Karpas-422 (cell line): ENCODE results near the gene FOXB1. TPM values are rescaled to one million over a fixed set of nuclear protein-coding genes. Genes with fewer than 3 reads are reported as not detected.

Experiments used
- DNase-seq: peaks from one replicate; pipeline ENCODE4 v3.0.0-alpha.2; 2015
- H2AFZ ChIP-seq: fragments of 200-600 bp; sonication (generic); 2 replicates; pipeline ENCODE4 v1.6.1; 2014; ENCODE audit warnings: antibody characterized with exemption, low read length, mixed read lengths
- H3K27ac ChIP-seq: fragments of 200-600 bp; sonication (generic); 2 replicates; pipeline ENCODE4 v1.5.1; 2014; ENCODE audit warnings: mild to moderate bottlenecking, low read length, moderate library complexity
- H3K27me3 ChIP-seq: fragments of 200-600 bp; sonication (generic); 2 replicates; pipeline ENCODE4 v1.6.1; 2014; ENCODE audit warnings: low read length, mixed read lengths
- H3K36me3 ChIP-seq: fragments of 200-600 bp; sonication (generic); 2 replicates; pipeline ENCODE4 v1.6.1; 2014; ENCODE audit warnings: low read length, mixed read lengths; ENCODE audit not compliant: insufficient read depth
- H3K4me1 ChIP-seq: fragments of 200-600 bp; sonication (generic); 2 replicates; pipeline ENCODE4 v1.6.1; 2014; ENCODE audit warnings: mild to moderate bottlenecking, low read length, mixed read lengths
- H3K4me2 ChIP-seq: fragments of 200-600 bp; sonication (generic); 2 replicates; pipeline ENCODE4 v1.6.1; 2014; ENCODE audit warnings: low read length, low read depth, mild to moderate bottlenecking; ENCODE audit not compliant: poor library complexity, severe bottlenecking
- H3K4me3 ChIP-seq: fragments of 200-600 bp; sonication (generic); 2 replicates; pipeline ENCODE4 v1.5.1; 2014; ENCODE audit warnings: mild to moderate bottlenecking, antibody characterized with exemption, low read length, mixed read lengths
- H3K79me2 ChIP-seq: fragments of 200-600 bp; sonication (generic); 2 replicates; pipeline ENCODE4 v1.6.1; 2014; ENCODE audit warnings: mild to moderate bottlenecking, low read length, mixed read lengths
- H3K9ac ChIP-seq: fragments of 200-600 bp; sonication (generic); 2 replicates; pipeline ENCODE4 v1.6.0; 2014; ENCODE audit warnings: low read length
- H3K9me2 ChIP-seq: fragments of 200-600 bp; sonication (generic), shearing (Covaris generic); replicated peaks from 2 replicates; pipeline ENCODE4 v1.6.0; 2014; ENCODE audit warnings: mild to moderate bottlenecking, low read length, moderate library complexity; ENCODE audit not compliant: insufficient read depth
- H3K9me3 ChIP-seq: fragments of 300-700, 200-600 bp; sonication (generic); 2 replicates; pipeline ENCODE4 v1.6.1; 2014; ENCODE audit warnings: low read length, mixed read lengths
- H4K20me1 ChIP-seq: fragments of 200-600 bp; sonication (generic); 2 replicates; pipeline ENCODE4 v1.6.1; 2014; ENCODE audit warnings: mild to moderate bottlenecking, antibody characterized with exemption, low read length, low read depth; ENCODE audit not compliant: insufficient read depth
- total RNA-seq: library from RNA; depleted of rRNA; stranded (reverse); fragments of >200 nt; shearing (Covaris generic); gene quantifications from 2 replicates; pipeline ENCODE4 v1.2.3, GENCODE V29; 2014; ENCODE audit warnings: low replicate concordance

The FOXB1 gene
- total RNA-seq, 1 experiment from 2014 or later: not detected

GRCh38 chr15:59996298-59997041 is 7.6 kb upstream of the FOXB1 start:
- Histone ChIP-seq H3K9ac (no peak overlapping the region), H3K4me2 (no peak overlapping the region), H3K4me3 (no peak overlapping the region), H3K27me3 (no peaks in the 10 kb centered on the region), H3K4me1 (no peaks in the 10 kb centered on the region), H3K9me2 (no peaks in the 10 kb centered on the region), H3K36me3 (no peaks in the 10 kb centered on the region), H4K20me1 (no peaks in the 10 kb centered on the region), H3K79me2 (no peaks in the 10 kb centered on the region), H2AFZ (no peak overlapping the region), H3K27ac (no peak overlapping the region), H3K9me3 (no peaks in the 10 kb centered on the region)
- DNase-seq: no peak

- Histone ChIP-seq H3K79me2 (no peaks in the 10 kb centered on the region), H3K4me3 (no peak overlapping the region), H4K20me1 (no peaks in the 10 kb centered on the region), H2AFZ (no peak overlapping the region), H3K27me3 (no peaks in the 10 kb centered on the region), H3K4me1 (no peaks in the 10 kb centered on the region), H3K4me2 (no peak overlapping the region), H3K27ac (no peak overlapping the region), H3K9me2 (no peaks in the 10 kb centered on the region), H3K36me3 (no peaks in the 10 kb centered on the region), H3K9ac (no peak overlapping the region), H3K9me3 (no peaks in the 10 kb centered on the region)
- DNase-seq: no peak
Measured at GRCh38 chr15:59997070-59997701, 6.9 kb upstream of the FOXB1 start.

- H3K4me1 ChIP-seq: no peaks in the 10 kb centered on the region
- DNase-seq: no peak
- no peaks in the 10 kb centered on the region for H4K20me1 ChIP-seq
Measured at GRCh38 chr15:59998305-59998949, 5.7 kb upstream of the FOXB1 start.

GRCh38 chr15:59998950-59999611 is 5.0 kb upstream of the FOXB1 start:
- H2AFZ ChIP-seq: no peak overlapping the region
- H3K27me3 ChIP-seq: no peaks in the 10 kb centered on the region
- H3K9ac ChIP-seq: no peak overlapping the region
- no peaks in the 10 kb centered on the region for H3K9me3 ChIP-seq
- no peak for DNase-seq
- H3K4me1 ChIP-seq: no peaks in the 10 kb centered on the region
- no peak overlapping the region for H3K4me2 ChIP-seq
- no peaks in the 10 kb centered on the region for H4K20me1 ChIP-seq
- no peaks in the 10 kb centered on the region for H3K36me3 ChIP-seq
- no peaks in the 10 kb centered on the region for H3K9me2 ChIP-seq
- H3K79me2 ChIP-seq: no peaks in the 10 kb centered on the region
- H3K27ac ChIP-seq: no peak overlapping the region
- no peak overlapping the region for H3K4me3 ChIP-seq

More at GRCh38 chr15:59998305-59998949, 5.7 kb upstream of the FOXB1 start:
- no peak overlapping the region for H3K9ac ChIP-seq
- no peaks in the 10 kb centered on the region for H3K9me3 ChIP-seq
- H3K27ac ChIP-seq: no peak overlapping the region
- no peak overlapping the region for H3K4me2 ChIP-seq
- H3K4me3 ChIP-seq: no peak overlapping the region
- no peaks in the 10 kb centered on the region for H3K9me2 ChIP-seq
- H2AFZ ChIP-seq: no peak overlapping the region
- no peaks in the 10 kb centered on the region for H3K79me2 ChIP-seq
- H3K27me3 ChIP-seq: no peaks in the 10 kb centered on the region
- H3K36me3 ChIP-seq: no peaks in the 10 kb centered on the region

- Histone ChIP-seq H3K27me3 (no peaks in the 10 kb centered on the region), H2AFZ (no peak overlapping the region), H3K79me2 (no peaks in the 10 kb centered on the region), H3K36me3 (no peaks in the 10 kb centered on the region), H3K9ac (no peak overlapping the region), H3K4me2 (no peak overlapping the region), H3K27ac (no peak overlapping the region), H3K9me2 (no peaks in the 10 kb centered on the region), H3K4me3 (no peak overlapping the region), H4K20me1 (no peaks in the 10 kb centered on the region), H3K9me3 (no peaks in the 10 kb centered on the region), H3K4me1 (no peaks in the 10 kb centered on the region)
- no peak for DNase-seq
Measured at GRCh38 chr15:59999612-60000112, 4.4 kb upstream of the FOXB1 start.

- Histone ChIP-seq H4K20me1 (no peaks in the 10 kb centered on the region), H3K36me3 (no peaks in the 10 kb centered on the region), H3K27me3 (no peaks in the 10 kb centered on the region), H3K9ac (no peak overlapping the region), H3K9me2 (no peaks in the 10 kb centered on the region), H3K27ac (no peak overlapping the region), H3K4me3 (no peak overlapping the region), H3K79me2 (no peaks in the 10 kb centered on the region), H3K4me1 (no peaks in the 10 kb centered on the region), H3K4me2 (no peak overlapping the region), H2AFZ (no peak overlapping the region), H3K9me3 (no peaks in the 10 kb centered on the region)
- no peak for DNase-seq
Measured at GRCh38 chr15:60000113-60000823, 3.8 kb upstream of the FOXB1 start.

- Histone ChIP-seq H3K79me2 (no peaks in the 10 kb centered on the region), H3K27ac (no peak overlapping the region), H3K9ac (no peak overlapping the region), H3K4me3 (no peak overlapping the region), H3K4me2 (no peak overlapping the region), H4K20me1 (no peaks in the 10 kb centered on the region), H3K9me3 (no peaks in the 10 kb centered on the region), H3K27me3 (no peaks in the 10 kb centered on the region), H2AFZ (no peak overlapping the region), H3K36me3 (no peaks in the 10 kb centered on the region), H3K9me2 (no peaks in the 10 kb centered on the region), H3K4me1 (no peaks in the 10 kb centered on the region)
- DNase-seq: no peak
Measured at GRCh38 chr15:60000824-60001609, 3.1 kb upstream of the FOXB1 start.
